ENCODE data around the gene CREB5.

Gene CREB5

GRCh38 chr7:28613262-28613661, 200.9 kb downstream of the CREB5 start:
- no peak for DNase-seq (ENCODE audit: low spot score)

- DNase-seq (ENCODE audit: low spot score): no peak
These were observed 202.8 kb downstream of the CREB5 start for GRCh38 chr7:28615091-28615490.

GRCh38 chr7:28617308-28617880, 205.1 kb downstream of the CREB5 start:
- DNase-seq (ENCODE audit: low spot score): no peak

- no peak for DNase-seq (ENCODE audit: low spot score)
These were observed 206.1 kb downstream of the CREB5 start for GRCh38 chr7:28618383-28618782.

GRCh38 chr7:28619256-28619655, 206.9 kb downstream of the CREB5 start:
- DNase-seq (ENCODE audit: low spot score): no peak

GRCh38 chr7:28621369-28621841, 209.1 kb downstream of the CREB5 start:
- DNase-seq (ENCODE audit: low spot score): no peak

- peak; percentile 24 for DNase-seq (ENCODE audit: low spot score)
These were observed 210.9 kb downstream of the CREB5 start for GRCh38 chr7:28623105-28623730.

GRCh38 chr7:28623863-28624262, 211.5 kb downstream of the CREB5 start:
- DNase-seq (ENCODE audit: low spot score): no peak

- no peak for DNase-seq (ENCODE audit: low spot score)
These were observed 213.1 kb downstream of the CREB5 start for GRCh38 chr7:28625432-28625831.

GRCh38 chr7:28626221-28626620, 213.9 kb downstream of the CREB5 start:
- no peak for DNase-seq (ENCODE audit: low spot score)

- peak; percentile 21 for DNase-seq (ENCODE audit: low spot score)
These were observed 214.4 kb downstream of the CREB5 start for GRCh38 chr7:28626624-28627262.

- DNase-seq (ENCODE audit: low spot score): no peak
These were observed 214.9 kb downstream of the CREB5 start for GRCh38 chr7:28627263-28627653.

- DNase-seq (ENCODE audit: low spot score): no peak
These were observed 215.6 kb downstream of the CREB5 start for GRCh38 chr7:28627896-28628295.

- DNase-seq (ENCODE audit: low spot score): peak; percentile 18
These were observed 217.0 kb downstream of the CREB5 start for GRCh38 chr7:28629216-28629842.

- DNase-seq (ENCODE audit: low spot score): no peak
These were observed 218.0 kb downstream of the CREB5 start for GRCh38 chr7:28630350-28630749.

GRCh38 chr7:28631995-28632394, 219.7 kb downstream of the CREB5 start:
- no peak for DNase-seq (ENCODE audit: low spot score)

- DNase-seq (ENCODE audit: low spot score): no peak
These were observed 226.6 kb downstream of the CREB5 start for GRCh38 chr7:28638914-28639313.

- DNase-seq (ENCODE audit: low spot score): no peak
These were observed 227.7 kb downstream of the CREB5 start for GRCh38 chr7:28640001-28640400.

- no peak for DNase-seq (ENCODE audit: low spot score)
These were observed 229.6 kb downstream of the CREB5 start for GRCh38 chr7:28641752-28642545.

GRCh38 chr7:28643188-28643569, 230.9 kb downstream of the CREB5 start:
- DNase-seq (ENCODE audit: low spot score): no peak

GRCh38 chr7:28643584-28644340, 231.4 kb downstream of the CREB5 start:
- no peak for DNase-seq (ENCODE audit: low spot score)

GRCh38 chr7:28645866-28646265, 233.5 kb downstream of the CREB5 start:
- no peak for DNase-seq (ENCODE audit: low spot score)
